GM18951 (cell line): Measurements from ENCODE around the gene SH3BP4.

Experiments used
- POLR2A ChIP-seq: IDR thresholded peaks from 4 replicates; pipeline ENCODE4 v1.6.1; 2011; ENCODE audit warnings: mild to moderate bottlenecking; ENCODE audit not compliant: insufficient read length, insufficient read depth; ENCODE audit errors: extremely low read depth
- in situ Hi-C: fragments of 300-500 bp; cut with MboI; formaldehyde crosslinking; loops from one replicate; pipeline ENCODE4 v1.12.0; 2022; ENCODE audit warnings: low sequenced_read_pairs, mixed read lengths, inconsistent platforms; ENCODE audit not compliant: unreplicated experiment

SH3BP4 gene

GRCh38 chr2:235064976-235065375 is 113.2 kb downstream of the SH3BP4 start:
- in situ Hi-C loops = no loop called here
- TF ChIP-seq POLR2A = no peak

DNA sequence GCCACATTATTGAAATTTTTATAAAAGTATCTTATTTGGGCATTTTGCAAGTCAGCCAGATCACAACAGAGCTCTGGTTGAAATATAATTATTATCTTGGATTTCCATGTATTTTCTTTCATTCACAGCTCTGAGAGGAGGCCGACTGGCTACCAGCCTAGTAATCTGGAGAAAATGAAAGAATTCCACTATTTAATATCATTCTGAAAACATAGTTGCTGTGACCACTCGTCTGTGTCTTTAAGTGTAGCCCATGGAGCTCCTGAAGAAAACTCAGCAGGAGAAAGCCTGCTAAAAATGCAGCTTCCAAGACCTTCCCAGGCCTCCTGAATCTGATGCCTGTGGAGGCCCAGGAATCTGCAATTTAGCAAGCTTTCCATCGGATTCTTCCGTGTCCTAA is 114.7 kb downstream of the SH3BP4 start:
- in situ Hi-C loops = no loop called here
- TF ChIP-seq POLR2A = no peak

- no peak for TF ChIP-seq POLR2A
- in situ Hi-C loops = no loop called here
Measured at GRCh38 chr2:235066895-235067294, 115.1 kb downstream of the SH3BP4 start.

DNA sequence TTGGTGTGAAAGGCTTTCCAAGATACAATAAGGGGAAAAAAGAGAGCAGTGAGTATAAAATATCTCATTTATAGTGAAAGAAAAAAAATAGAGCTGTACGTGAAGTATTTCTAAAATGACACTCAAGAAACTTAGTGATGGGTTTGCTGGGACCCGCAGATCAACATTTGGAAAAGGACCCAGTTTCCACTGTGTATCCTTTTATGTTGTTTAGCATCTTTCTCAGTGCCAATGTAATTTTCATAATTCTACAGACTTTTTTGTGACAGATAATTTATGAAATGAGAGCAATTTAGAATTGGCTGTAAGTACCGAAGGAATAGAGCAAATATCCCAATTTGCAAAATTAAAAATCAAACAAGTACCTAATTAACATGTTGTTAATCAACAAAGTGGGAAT is 116.9 kb downstream of the SH3BP4 start:
- in situ Hi-C loops = no loop called here
- no peak for TF ChIP-seq POLR2A

DNA sequence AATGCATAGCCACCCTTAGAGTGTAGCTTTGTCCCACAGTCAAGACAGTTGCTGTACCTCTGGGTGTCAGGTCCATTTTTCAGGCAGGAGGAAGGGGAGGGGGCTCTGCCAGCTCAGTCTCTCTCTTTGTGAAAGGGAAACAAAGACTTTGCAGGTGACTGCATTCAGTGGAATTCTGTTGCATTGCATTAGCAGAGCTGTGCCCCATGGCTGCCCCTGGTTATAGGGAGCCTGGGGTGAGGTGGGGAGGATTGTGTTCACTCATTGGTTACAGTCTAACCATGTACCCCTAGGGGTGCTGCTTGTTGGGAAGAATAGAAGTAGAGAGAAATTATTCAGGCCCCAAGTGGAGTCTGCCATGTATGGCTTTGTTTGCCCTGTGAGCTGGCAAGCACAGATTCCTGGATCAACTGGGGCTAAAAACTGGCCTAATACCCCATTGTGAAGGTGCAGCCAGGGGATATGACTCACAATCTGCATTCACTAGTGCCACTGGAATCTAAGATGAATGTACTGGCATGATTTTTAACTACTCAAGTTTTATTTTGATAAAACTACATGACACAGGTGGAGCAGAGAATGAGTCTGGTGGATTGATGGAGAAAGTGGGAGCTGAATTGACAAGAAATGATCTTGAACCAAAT is 118.4 kb downstream of the SH3BP4 start:
- no peak for TF ChIP-seq POLR2A

DNA sequence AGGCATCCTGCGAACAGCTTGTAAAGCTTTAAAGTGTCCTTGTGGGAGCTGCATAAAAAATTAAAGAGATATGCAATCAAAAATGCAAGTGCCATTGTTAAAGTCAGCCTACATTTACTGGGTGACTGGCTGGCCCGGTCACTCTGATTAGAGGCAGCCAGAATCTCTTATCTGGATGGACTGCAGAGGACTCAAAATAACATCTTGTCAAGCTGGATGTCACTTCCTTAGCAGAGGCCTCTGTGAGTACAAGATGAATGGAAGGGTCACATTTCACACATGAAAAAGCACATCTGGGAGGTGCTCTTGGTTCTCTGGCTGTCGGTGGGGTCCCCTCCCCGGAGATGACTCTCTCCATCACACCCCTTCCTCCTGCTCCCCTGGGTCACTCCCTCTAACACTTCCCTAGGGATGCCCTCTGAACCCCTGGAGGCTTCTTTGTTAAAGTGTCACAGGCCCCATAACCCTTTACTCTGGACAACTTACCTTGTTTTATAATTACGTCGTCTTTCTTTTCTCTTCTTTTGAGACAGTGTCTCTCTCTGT is 122.1 kb downstream of the SH3BP4 start:
- TF ChIP-seq POLR2A = no peak
- in situ Hi-C loops = no loop called here

More for the DNA sequence above, 118.4 kb downstream of the SH3BP4 start:
- in situ Hi-C loops = no loop called here

DNA sequence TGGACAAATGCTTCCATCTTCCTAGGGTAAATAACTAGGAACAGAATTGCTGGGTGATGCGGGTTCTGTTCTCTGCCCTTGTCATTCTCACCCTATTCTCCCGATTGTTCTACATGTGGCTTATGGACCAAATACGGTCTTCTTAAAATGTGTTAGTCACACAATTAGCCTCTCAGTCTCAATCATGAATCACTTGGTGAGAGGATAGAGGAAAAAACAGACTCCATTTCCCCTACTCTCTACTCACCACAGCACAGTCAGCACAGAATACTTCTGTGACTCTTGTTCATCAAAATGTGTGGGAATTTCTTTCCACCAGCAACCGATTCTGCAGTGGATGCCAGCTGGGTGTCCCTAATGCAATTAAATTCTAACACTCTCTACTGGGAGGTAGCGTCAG is 125.2 kb downstream of the SH3BP4 start:
- in situ Hi-C loops = no loop called here
- no peak for TF ChIP-seq POLR2A

GRCh38 chr2:235078182-235078581 is 126.4 kb downstream of the SH3BP4 start:
- in situ Hi-C loops = no loop called here
- TF ChIP-seq POLR2A = no peak

- in situ Hi-C loops = no loop called here
- no peak for TF ChIP-seq POLR2A
Measured at GRCh38 chr2:235078914-235079472, 127.2 kb downstream of the SH3BP4 start.

GRCh38 chr2:235080101-235080500 is 128.3 kb downstream of the SH3BP4 start:
- in situ Hi-C loops = no loop called here
- no peak for TF ChIP-seq POLR2A

- no peak for TF ChIP-seq POLR2A
- in situ Hi-C loops = no loop called here
Measured at GRCh38 chr2:235082578-235083338, 130.9 kb downstream of the SH3BP4 start.

GRCh38 chr2:235083822-235084221 is 132.0 kb downstream of the SH3BP4 start:
- in situ Hi-C loops = no loop called here
- no peak for TF ChIP-seq POLR2A

DNA sequence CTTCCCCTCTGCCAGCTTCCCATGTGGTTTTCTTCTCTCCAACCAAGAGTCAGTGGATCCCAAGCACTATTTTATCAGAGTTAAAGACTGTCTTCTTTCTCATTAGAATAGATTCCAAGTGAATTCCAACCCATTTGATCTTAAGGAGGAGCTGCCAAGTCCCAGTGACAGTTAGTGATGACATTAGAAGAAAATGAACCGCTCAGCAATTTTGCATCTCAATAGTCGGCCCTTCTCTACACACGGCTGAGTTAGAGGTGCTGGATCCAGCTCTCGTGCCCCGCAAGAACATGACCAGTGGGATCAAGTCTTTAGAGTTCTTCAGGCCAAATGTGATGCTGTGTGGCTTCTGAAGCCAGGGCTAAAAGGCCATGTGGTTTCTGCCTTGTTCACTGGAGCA is 132.6 kb downstream of the SH3BP4 start:
- in situ Hi-C loops = no loop called here
- no peak for TF ChIP-seq POLR2A

DNA sequence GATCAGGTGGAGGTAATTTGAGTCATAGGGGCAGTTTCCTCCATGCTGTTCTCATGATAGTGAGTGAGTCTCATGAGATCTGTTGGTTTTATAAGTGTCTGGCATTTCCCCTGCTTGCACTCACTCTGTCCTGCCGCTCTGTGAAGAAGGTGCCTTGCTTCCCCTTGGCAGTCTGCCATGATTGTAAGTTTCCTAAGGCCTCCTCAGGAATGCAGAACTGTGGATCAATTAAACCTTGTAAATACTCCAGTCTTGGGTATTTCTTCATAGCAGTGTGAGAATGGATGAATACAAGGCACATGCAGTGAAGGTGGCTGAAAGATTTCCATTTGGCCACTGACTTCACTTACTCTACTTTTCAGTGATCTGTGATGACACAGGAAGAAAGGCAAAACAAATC is 133.7 kb downstream of the SH3BP4 start:
- in situ Hi-C loops = no loop called here
- TF ChIP-seq POLR2A = no peak

GRCh38 chr2:235086481-235087184 is 134.8 kb downstream of the SH3BP4 start:
- in situ Hi-C loops = no loop called here
- no peak for TF ChIP-seq POLR2A
